Fibroblast of lung (primary cell): Measurements from ENCODE around the gene SUN5. TPM values are rescaled to one million over a fixed set of nuclear protein-coding genes. Genes with fewer than 3 reads are reported as not detected.

Experiments used
- DNase-seq, 2 donors: peaks; one replicate each; pipeline versions ENCODE4 v3.0.0 to v3.0.0-alpha.2; 2010; ENCODE audit warnings: low read depth in 2 of 2
- H2AFZ ChIP-seq: 2 replicates; pipeline ENCODE4 v1.5.1; 2012; ENCODE audit warnings: low read length, control low read depth, inconsistent platforms
- H3K27ac ChIP-seq: 2 replicates; pipeline ENCODE4 v1.5.1; 2011; ENCODE audit warnings: low read length, control low read depth; ENCODE audit not compliant: insufficient read depth
- H3K27me3 ChIP-seq: 2 replicates; pipeline ENCODE4 v1.5.1; 2011; ENCODE audit warnings: mild to moderate bottlenecking, low read length; ENCODE audit not compliant: control insufficient read depth, insufficient read depth
- H3K36me3 ChIP-seq: 2 replicates; pipeline ENCODE4 v1.5.1; 2011; ENCODE audit warnings: low read length; ENCODE audit not compliant: control insufficient read depth, insufficient read depth
- H3K4me1 ChIP-seq: 2 replicates; pipeline ENCODE4 v1.5.1; 2011; ENCODE audit warnings: low read length; ENCODE audit not compliant: control insufficient read depth, insufficient read depth; ENCODE audit errors: extremely low read depth
- H3K4me2 ChIP-seq: 2 replicates; pipeline ENCODE4 v1.5.1; 2011; ENCODE audit warnings: low read length, control low read depth; ENCODE audit not compliant: insufficient read depth; ENCODE audit errors: extremely low read depth
- H3K4me3 ChIP-seq, 4 experiments: fragments of 200-600 bp in 1 of 4; sonication (generic) in 1 of 4; replicated peaks in 1 of 4; 2 replicates each; pipeline ENCODE4 v1.5.1; 2011 to 2016; ENCODE audit warnings: low read length in 4 of 4, low read depth in 3 of 4, mild to moderate bottlenecking in 3 of 4, control low read depth in 2 of 4, inconsistent platforms in 1 of 4, mixed read lengths in 1 of 4; ENCODE audit not compliant: insufficient read depth in 1 of 4; ENCODE audit errors: control extremely low read depth in 1 of 4
- H3K79me2 ChIP-seq: 2 replicates; pipeline ENCODE4 v1.5.1; 2012; ENCODE audit warnings: mild to moderate bottlenecking, low read length, inconsistent platforms; ENCODE audit not compliant: control insufficient read depth, insufficient read depth
- H3K9ac ChIP-seq: 2 replicates; pipeline ENCODE4 v1.5.1; 2011; ENCODE audit warnings: mild to moderate bottlenecking, low read length, control low read depth; ENCODE audit not compliant: insufficient read depth
- H3K9me3 ChIP-seq: 2 replicates; pipeline ENCODE4 v1.5.1; 2012; ENCODE audit warnings: low read depth, low read length; ENCODE audit not compliant: control insufficient read depth, insufficient read depth
- H4K20me1 ChIP-seq: 2 replicates; pipeline ENCODE4 v1.5.1; 2011; ENCODE audit warnings: low read length; ENCODE audit not compliant: control insufficient read depth, insufficient read depth; ENCODE audit errors: extremely low read depth
- EZH2 ChIP-seq: IDR thresholded peaks from 2 replicates; pipeline ENCODE4 v1.5.1; 2012; ENCODE audit warnings: low read length, control low read depth, mild to moderate bottlenecking; ENCODE audit errors: missing control alignments
- polyA plus RNA-seq, 2 donors: library from polyadenylated mRNA; depleted of rRNA in 1 of 2; stranded (reverse) in 1 of 2; unstranded in 1 of 2; fragments of >200 nt; gene quantifications; 2 replicates each; pipeline ENCODE4 v1.2.1, GENCODE V29; 2011 to 2012; ENCODE audit warnings: missing spikeins in 1 of 2
- total RNA-seq: library from RNA; depleted of rRNA; stranded (reverse); fragments of >200 nt; gene quantifications from 2 replicates; pipeline ENCODE4 v1.2.1, GENCODE V29; 2014
- TF ChIP-seq, protein P1 (sequence below), 2 donors: IDR thresholded peaks in 1 of 2; conservative IDR thresholded peaks in 1 of 2; 1 replicate in 1 of 2; 2 replicates in 1 of 2; pipeline ENCODE4 v1.5.1; 2011 to 2012; ENCODE audit warnings: low read length in 2 of 2, control low read depth in 1 of 2, inconsistent platforms in 1 of 2, low read depth in 1 of 2, mild to moderate bottlenecking in 1 of 2

The SUN5 gene
- total and polyA plus RNA-seq, 2 donors (not counting 1 experiment from before 2014, with no cell fraction given), result not detected

DNA sequence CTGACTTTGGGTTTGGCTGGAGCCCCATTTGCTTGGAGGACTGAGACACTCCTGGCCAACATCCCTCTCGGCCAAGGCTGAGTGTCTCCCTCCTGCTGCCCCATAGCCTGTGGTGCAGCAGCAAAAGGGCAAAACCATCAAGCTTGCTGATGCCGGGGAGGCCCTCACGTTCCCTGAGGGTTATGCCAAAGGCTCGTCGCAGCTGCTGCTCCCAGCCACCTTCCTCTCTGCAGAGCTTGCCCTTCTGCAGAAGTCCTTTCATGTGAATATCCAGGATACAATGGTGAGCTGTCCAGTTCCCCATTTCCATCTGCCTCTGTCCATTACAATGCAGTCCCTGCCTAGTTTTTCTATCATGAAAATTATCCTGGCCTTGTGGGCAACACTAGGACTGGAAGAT lies 33.2 kb upstream of the SUN5 start:
- DNase-seq, result no peak
- H3K36me3 ChIP-seq, result no peaks in the 10 kb centered on the region
- TF ChIP-seq EZH2, result no peak
- TF ChIP-seq, protein P1, sequence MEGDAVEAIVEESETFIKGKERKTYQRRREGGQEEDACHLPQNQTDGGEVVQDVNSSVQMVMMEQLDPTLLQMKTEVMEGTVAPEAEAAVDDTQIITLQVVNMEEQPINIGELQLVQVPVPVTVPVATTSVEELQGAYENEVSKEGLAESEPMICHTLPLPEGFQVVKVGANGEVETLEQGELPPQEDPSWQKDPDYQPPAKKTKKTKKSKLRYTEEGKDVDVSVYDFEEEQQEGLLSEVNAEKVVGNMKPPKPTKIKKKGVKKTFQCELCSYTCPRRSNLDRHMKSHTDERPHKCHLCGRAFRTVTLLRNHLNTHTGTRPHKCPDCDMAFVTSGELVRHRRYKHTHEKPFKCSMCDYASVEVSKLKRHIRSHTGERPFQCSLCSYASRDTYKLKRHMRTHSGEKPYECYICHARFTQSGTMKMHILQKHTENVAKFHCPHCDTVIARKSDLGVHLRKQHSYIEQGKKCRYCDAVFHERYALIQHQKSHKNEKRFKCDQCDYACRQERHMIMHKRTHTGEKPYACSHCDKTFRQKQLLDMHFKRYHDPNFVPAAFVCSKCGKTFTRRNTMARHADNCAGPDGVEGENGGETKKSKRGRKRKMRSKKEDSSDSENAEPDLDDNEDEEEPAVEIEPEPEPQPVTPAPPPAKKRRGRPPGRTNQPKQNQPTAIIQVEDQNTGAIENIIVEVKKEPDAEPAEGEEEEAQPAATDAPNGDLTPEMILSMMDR (conservative IDR thresholded peaks at IDR 0.05 in 1 of 2, IDR thresholded peaks at IDR 0.05 in 1 of 2; ENCODE audit: low read depth in 1 of 2, low read length in 2 of 2), result no peak
- no peak overlapping the region for H3K4me2 ChIP-seq
- no peaks in the 10 kb centered on the region for H3K9me3 ChIP-seq
- no peaks in the 10 kb centered on the region for H3K27me3 ChIP-seq
- H3K27ac ChIP-seq, result no peak overlapping the region
- H3K4me1 ChIP-seq, result no peaks in the 10 kb centered on the region
- no peaks in the 10 kb centered on the region for H3K79me2 ChIP-seq
- no peak overlapping the region for H3K4me3 ChIP-seq
- no peak overlapping the region for H2AFZ ChIP-seq
- no peaks in the 10 kb centered on the region for H4K20me1 ChIP-seq
- H3K9ac ChIP-seq, result no peak overlapping the region

GRCh38 chr20:33034901-33035492 lies 30.8 kb upstream of the SUN5 start:
- Histone ChIP-seq H4K20me1 (no peaks in the 10 kb centered on the region), H3K27me3 (no peaks in the 10 kb centered on the region), H3K9ac (no peak overlapping the region), H3K4me3 (no peak overlapping the region), H3K36me3 (no peaks in the 10 kb centered on the region), H3K9me3 (no peaks in the 10 kb centered on the region), H3K4me1 (no peaks in the 10 kb centered on the region), H3K4me2 (no peak overlapping the region), H2AFZ (no peak overlapping the region), H3K79me2 (no peaks in the 10 kb centered on the region), H3K27ac (no peak overlapping the region)
- TF ChIP-seq EZH2, result no peak
- TF ChIP-seq, protein P1 (conservative IDR thresholded peaks at IDR 0.05 in 1 of 2, IDR thresholded peaks at IDR 0.05 in 1 of 2; ENCODE audit: low read depth in 1 of 2, low read length in 2 of 2), result no peak
- DNase-seq, result no peak

DNA sequence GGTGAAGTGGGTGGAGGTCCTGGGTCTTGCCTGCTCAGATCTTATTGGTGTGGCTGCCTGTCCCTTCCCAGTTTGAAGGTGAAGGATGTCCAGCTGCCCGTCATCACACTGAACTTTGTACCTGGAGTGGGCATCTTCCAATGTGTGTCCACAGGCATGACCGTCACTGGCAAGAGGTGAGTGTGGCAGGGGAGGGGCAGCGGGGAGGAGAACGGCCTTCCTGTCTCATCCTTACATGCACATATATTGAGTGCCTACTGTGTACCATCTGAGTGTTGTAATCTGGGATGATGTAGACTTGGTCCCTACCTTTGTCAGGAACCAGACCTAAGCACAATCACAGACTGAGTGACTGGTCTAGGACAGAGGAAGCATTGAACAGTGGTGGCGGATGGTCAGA lies 29.9 kb upstream of the SUN5 start:
- no peak for DNase-seq
- Histone ChIP-seq H3K4me1 (no peaks in the 10 kb centered on the region), H4K20me1 (no peaks in the 10 kb centered on the region), H3K4me2 (no peak overlapping the region), H3K79me2 (no peaks in the 10 kb centered on the region), H3K4me3 (no peak overlapping the region), H3K27ac (no peak overlapping the region), H3K27me3 (no peaks in the 10 kb centered on the region), H3K9me3 (no peaks in the 10 kb centered on the region), H3K9ac (no peak overlapping the region), H3K36me3 (no peaks in the 10 kb centered on the region), H2AFZ (no peak overlapping the region)
- TF ChIP-seq, protein P1 (conservative IDR thresholded peaks at IDR 0.05 in 1 of 2, IDR thresholded peaks at IDR 0.05 in 1 of 2; ENCODE audit: low read depth in 1 of 2, low read length in 2 of 2), result no peak
- TF ChIP-seq EZH2, result no peak
